GM18951 (cell line): ENCODE data around the gene SPTB.

Source experiments
- POLR2A ChIP-seq: IDR thresholded peaks from 4 replicates; pipeline ENCODE4 v1.6.1; 2011; ENCODE audit warnings: mild to moderate bottlenecking; ENCODE audit not compliant: insufficient read length, insufficient read depth; ENCODE audit errors: extremely low read depth
- in situ Hi-C: fragments of 300-500 bp; cut with MboI; formaldehyde crosslinking; loops from one replicate; pipeline ENCODE4 v1.12.0; 2022; ENCODE audit warnings: low sequenced_read_pairs, mixed read lengths, inconsistent platforms; ENCODE audit not compliant: unreplicated experiment

The SPTB gene

GRCh38 chr14:64774272-64774671, 105.4 kb downstream of the SPTB start:
- TF ChIP-seq POLR2A = no peak
- in situ Hi-C loops = no loop called here

GRCh38 chr14:64773577-64773976, 106.1 kb downstream of the SPTB start:
- in situ Hi-C loops = no loop called here

DNA sequence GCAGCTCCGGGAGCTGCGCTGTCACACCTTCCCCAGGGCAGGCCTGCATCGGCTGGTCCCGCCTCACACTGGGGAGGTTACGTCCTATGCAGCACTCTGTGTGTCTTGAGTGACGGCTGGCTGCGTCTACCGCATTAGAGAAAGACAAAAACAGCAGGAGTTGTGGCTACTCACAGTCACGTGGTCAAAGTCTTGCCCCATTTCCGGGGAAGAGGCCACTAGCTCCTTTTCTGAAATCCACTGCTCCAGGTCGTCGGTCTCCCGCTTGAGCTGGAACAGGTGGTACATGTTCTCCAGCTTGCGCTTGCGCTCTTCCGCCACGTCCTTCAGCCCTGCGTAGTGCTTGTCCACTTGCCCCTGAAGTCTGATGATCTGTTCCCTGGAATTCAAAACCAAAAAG, 106.7 kb downstream of the SPTB start:
- no peak for TF ChIP-seq POLR2A
- in situ Hi-C loops = no loop called here

More at GRCh38 chr14:64773577-64773976, 106.1 kb downstream of the SPTB start:
- TF ChIP-seq POLR2A = no peak

DNA sequence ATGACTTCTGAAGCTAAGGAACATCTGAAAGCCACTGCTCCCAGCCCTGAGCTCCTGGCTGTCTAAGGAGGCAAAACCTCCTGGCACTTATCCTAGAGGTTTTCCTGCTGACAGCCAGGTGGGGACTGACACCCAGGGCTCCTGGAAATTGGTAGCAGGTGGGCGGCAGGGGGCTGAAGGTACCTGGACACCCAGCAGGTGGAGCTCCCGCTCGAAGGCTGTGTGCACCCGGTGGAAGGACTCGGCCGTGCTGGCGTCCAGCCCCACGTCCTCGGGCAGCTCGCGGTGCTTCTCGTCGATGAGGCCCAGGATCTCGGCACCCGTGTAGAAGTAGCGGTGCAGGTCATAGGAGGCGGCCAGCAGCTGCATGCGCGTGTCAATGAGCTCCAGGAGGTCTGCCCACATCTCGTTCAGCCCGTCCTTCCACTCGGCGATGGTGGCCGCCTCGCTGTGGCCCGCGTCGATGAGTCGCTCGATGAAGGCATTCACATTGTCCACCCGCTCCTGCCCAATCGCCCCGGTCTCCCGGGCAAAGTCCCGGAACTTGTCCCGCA, 107.2 kb downstream of the SPTB start:
- in situ Hi-C loops = no loop called here
- no peak for TF ChIP-seq POLR2A

DNA sequence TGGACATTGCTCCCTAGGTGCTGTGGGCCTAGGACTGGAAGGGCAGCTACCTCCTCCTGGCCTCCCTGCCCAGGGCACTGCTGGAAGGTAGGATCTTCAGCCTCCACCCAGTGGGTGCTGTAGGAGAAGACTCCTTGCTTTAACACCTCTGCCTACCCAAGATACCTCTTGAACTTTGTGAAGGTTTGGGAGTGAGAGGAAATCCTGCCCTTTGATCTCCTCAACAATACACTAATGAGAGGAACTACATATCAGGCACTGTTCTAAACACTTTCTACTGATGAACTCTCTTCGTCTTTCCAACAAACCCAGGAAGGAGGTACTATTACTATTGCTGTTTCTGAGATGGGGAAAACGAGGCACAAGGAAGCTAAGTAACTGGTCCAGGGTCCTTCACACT, 108.5 kb downstream of the SPTB start:
- TF ChIP-seq POLR2A = no peak
- in situ Hi-C loops = no loop called here

DNA sequence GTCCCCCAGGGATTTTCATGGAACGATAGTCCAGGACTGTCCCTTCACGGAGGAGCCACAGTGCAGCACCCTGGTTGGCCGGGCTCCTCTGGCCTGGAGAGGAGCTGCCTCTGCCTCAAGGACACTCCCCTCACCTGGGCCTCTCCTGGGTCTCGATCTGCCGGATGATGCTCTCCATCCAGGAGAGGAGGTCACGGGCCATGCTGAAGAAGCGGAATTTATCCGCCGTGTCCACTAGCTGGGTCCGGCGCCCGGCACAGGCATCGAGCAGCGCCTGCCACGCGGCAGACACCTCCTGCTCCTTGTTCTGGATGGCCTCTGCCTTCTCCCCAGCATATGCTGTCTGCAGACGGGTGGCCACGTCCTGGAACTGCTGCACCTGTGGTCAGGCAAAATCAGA, 109.0 kb downstream of the SPTB start:
- no peak for TF ChIP-seq POLR2A
- in situ Hi-C loops = no loop called here

DNA sequence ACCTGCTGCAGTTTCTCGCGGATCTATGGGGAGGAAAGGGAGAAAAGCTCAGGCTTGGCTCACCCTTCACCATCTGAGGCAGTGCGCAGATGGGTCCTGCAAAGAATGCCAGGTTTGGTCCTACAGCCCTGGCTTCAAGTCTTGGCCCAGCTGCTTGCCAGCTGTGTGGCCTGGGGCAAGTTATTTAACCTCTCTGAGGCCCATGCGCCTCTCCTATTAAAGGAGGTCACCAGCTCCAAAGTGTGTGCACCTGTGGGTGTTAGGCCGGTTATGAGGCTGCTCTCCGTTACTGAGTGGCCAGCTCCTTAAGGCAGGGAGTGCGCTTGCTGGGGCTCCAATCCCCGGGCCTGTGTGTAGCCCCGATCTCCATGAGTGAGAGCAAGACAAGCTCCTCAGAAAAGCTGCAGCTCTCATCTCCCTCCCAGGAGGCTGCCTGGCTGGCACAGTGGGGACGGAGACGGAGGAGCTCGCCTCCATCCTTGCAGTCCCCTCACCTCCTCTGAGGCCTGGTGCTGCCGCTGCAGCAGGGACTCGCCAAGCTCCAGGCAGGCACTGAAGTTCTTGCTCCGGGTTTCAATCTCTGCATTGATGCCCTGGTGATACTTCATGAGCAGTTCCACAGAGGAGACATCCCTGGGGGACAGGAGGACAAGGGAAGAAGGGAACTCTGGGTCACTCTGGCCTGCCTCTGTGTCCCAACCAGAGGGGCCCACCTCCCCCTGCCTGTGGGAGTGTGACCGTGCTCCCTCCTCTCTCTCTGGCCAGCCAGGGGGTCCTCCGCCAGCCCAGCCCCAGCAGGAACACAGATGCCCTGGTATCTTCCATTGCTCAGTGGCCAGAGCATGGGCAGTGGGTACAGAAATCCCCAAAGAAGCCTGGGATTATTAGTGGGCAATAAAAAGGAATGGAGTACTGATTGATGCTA, 110.3 kb downstream of the SPTB start:
- in situ Hi-C loops = no loop called here
- TF ChIP-seq POLR2A = no peak

GRCh38 chr14:64768401-64769095, 111.2 kb downstream of the SPTB start:
- in situ Hi-C loops = no loop called here
- TF ChIP-seq POLR2A = no peak

GRCh38 chr14:64767215-64767964, 112.3 kb downstream of the SPTB start:
- in situ Hi-C loops = no loop called here
- TF ChIP-seq POLR2A = no peak

- TF ChIP-seq POLR2A = no peak
- in situ Hi-C loops = no loop called here
Measured at GRCh38 chr14:64766430-64767151, 113.1 kb downstream of the SPTB start.

DNA sequence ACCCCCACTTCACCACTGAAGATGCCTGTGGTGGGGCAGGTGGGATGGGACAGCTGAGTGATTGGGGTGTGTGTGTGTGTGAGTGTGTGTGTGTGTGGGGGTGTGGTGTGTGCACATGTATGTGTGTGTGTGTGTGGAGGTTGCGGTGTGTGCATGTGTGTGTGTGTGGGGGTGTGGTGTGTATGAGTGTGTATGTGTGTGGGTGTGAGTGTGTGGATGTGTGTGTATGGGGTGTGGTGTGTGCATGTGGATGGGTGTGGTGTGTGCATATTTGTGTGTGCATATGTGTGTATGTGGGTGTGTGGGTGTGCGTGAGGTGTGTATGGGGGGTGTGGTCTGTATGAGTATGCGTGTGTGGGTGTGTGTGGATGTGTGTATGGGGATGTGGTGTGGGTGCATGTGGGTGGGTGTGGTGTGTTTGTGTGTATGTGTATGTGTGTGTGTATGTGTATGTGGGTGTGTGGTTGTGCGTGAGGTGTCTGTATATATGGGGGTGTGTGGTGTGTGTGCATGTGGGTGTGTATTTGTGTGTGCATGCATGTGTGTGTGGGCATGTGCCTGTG, 113.9 kb downstream of the SPTB start:
- in situ Hi-C loops = no loop called here
- TF ChIP-seq POLR2A = no peak
